HepG2 (cell line): ENCODE measurements around the gene AKIRIN1. TPM values are rescaled to one million over a fixed set of nuclear protein-coding genes. Genes with fewer than 3 reads are reported as not detected.
A peak's percentile ranks its signal among the peaks of the same experiment; 100 is the strongest.

Experiments
- ATAD3A ChIP-seq: sonication (generic); formaldehyde crosslinking; IDR thresholded peaks from 2 replicates; pipeline ENCODE4 v1.4.0; 2020; ENCODE audit warnings: missing genetic modification reagents
- CHD2 ChIP-seq: IDR thresholded peaks from 2 replicates; pipeline ENCODE4 v1.6.1; 2011; ENCODE audit warnings: low read depth, low read length, improper control_type of control experiment
- DMAP1 ChIP-seq: IDR thresholded peaks from 2 replicates; pipeline ENCODE4 v1.6.1; 2016
- GABPA ChIP-seq, 2 experiments: IDR thresholded peaks; 2 replicates each; pipeline ENCODE4 v1.6.1; 2011 to 2016; ENCODE audit warnings: low read depth in 2 of 2, low read length in 1 of 2, missing biosample characterization in 1 of 2, missing genetic modification characterization in 1 of 2
- HNRNPL ChIP-seq: fragments of 200-400 bp; formaldehyde crosslinking; IDR thresholded peaks from 2 replicates; pipeline ENCODE4 v1.6.1; 2017; ENCODE audit warnings: mild to moderate bottlenecking, low read depth, low read length
- KAT7 ChIP-seq: IDR thresholded peaks from 2 replicates; pipeline ENCODE4 v1.6.1; 2018; ENCODE audit warnings: borderline replicate concordance, missing compliant biosample characterization
- KLF9 ChIP-seq: IDR thresholded peaks from 2 replicates; pipeline ENCODE4 v1.6.1; 2016; ENCODE audit warnings: low read depth
- MED1 ChIP-seq: sonication (generic); formaldehyde crosslinking; IDR thresholded peaks from 2 replicates; pipeline ENCODE4 v1.4.0; 2020; ENCODE audit warnings: missing genetic modification reagents
- NFKBIZ ChIP-seq: IDR thresholded peaks from 2 replicates; pipeline ENCODE4 v1.6.1; 2018; ENCODE audit warnings: missing genetic modification reagents, missing compliant biosample characterization
- NFYC ChIP-seq: IDR thresholded peaks from 2 replicates; pipeline ENCODE4 v1.6.1; 2016; ENCODE audit warnings: missing genetic modification reagents, missing compliant biosample characterization
- RAD21 ChIP-seq: fragments of 450-650 bp; formaldehyde crosslinking; IDR thresholded peaks from 2 replicates; pipeline ENCODE4 v1.5.0; 2020; ENCODE audit warnings: mild to moderate bottlenecking
- TMF1 ChIP-seq: sonication (generic); formaldehyde crosslinking; IDR thresholded peaks from 2 replicates; pipeline ENCODE4 v1.8.1; 2022; ENCODE audit warnings: low read depth, missing genetic modification reagents
- ZBTB7B ChIP-seq: sonication (generic); formaldehyde crosslinking; IDR thresholded peaks from 2 replicates; pipeline ENCODE4 v1.4.0; 2020; ENCODE audit warnings: missing genetic modification reagents
- ZNF20 ChIP-seq: sonication (generic); formaldehyde crosslinking; IDR thresholded peaks from 2 replicates; pipeline ENCODE4 v1.4.0; 2020; ENCODE audit warnings: mild to moderate bottlenecking, moderate library complexity, missing genetic modification reagents
- ZNF235 ChIP-seq: sonication (generic); formaldehyde crosslinking; IDR thresholded peaks from 2 replicates; pipeline ENCODE4 v1.8.1; 2023; ENCODE audit warnings: mild to moderate bottlenecking, missing genetic modification reagents, borderline replicate concordance
- ZNF337 ChIP-seq: sonication (generic); formaldehyde crosslinking; IDR thresholded peaks from 2 replicates; pipeline ENCODE4 v1.5.1; 2020; ENCODE audit warnings: missing genetic modification reagents, low read depth, mild to moderate bottlenecking, borderline replicate concordance
- ZSCAN29 ChIP-seq: sonication (generic); formaldehyde crosslinking; conservative IDR thresholded peaks from 2 replicates; pipeline ENCODE4 v1.4.0; 2020; ENCODE audit warnings: mild to moderate bottlenecking, missing genetic modification reagents
- polyA plus RNA-seq, 8 experiments: library from polyadenylated mRNA; depleted of rRNA in 3 of 8; stranded (reverse) in 7 of 8; unstranded in 1 of 8; fragments of >200 nt; fragmentation: Illumina TruSeq in 4 of 8; extraction: Trizol in 4 of 8; gene quantifications; 2 replicates each; pipeline versions ENCODE4 v1.2.1 to v1.2.3, GENCODE V29; 2011 to 2016; ENCODE audit warnings: low read depth in 4 of 8, missing spikeins in 1 of 8, mixed read lengths in 1 of 8; ENCODE audit not compliant: insufficient read depth in 1 of 8
- total RNA-seq, 5 experiments: library from RNA; depleted of rRNA; stranded (reverse); fragments of >200 nt; fragmentation: Illumina TruSeq; extraction: Trizol; gene quantifications; 2 replicates each; pipeline ENCODE4 v1.2.3, GENCODE V29; 2016; ENCODE audit warnings: low read depth in 1 of 5
- TF ChIP-seq, protein P1 (sequence below): sonication (generic); formaldehyde crosslinking; IDR thresholded peaks from 2 replicates; pipeline ENCODE4 v1.4.0; 2020; ENCODE audit warnings: low read depth, mild to moderate bottlenecking, missing genetic modification reagents
- TF ChIP-seq, protein P2 (sequence below): sonication (generic); formaldehyde crosslinking; conservative IDR thresholded peaks from 2 replicates; pipeline ENCODE4 v1.4.0; 2020; ENCODE audit warnings: missing genetic modification reagents
- TF ChIP-seq, protein P3 (sequence below): sonication (generic); formaldehyde crosslinking; IDR thresholded peaks from 2 replicates; pipeline ENCODE4 v1.5.0; 2020; ENCODE audit warnings: mild to moderate bottlenecking, missing genetic modification reagents
- TF ChIP-seq, protein P4 (sequence below): sonication (generic); formaldehyde crosslinking; IDR thresholded peaks from 2 replicates; pipeline ENCODE4 v1.4.0; 2020; ENCODE audit warnings: mild to moderate bottlenecking, missing genetic modification reagents

Gene AKIRIN1
- total and polyA plus RNA-seq, 2 of the 13 experiments (the other 11 are each of a cell fraction or from before 2014, with no cell fraction given), result 123 to 157 TPM

DNA sequence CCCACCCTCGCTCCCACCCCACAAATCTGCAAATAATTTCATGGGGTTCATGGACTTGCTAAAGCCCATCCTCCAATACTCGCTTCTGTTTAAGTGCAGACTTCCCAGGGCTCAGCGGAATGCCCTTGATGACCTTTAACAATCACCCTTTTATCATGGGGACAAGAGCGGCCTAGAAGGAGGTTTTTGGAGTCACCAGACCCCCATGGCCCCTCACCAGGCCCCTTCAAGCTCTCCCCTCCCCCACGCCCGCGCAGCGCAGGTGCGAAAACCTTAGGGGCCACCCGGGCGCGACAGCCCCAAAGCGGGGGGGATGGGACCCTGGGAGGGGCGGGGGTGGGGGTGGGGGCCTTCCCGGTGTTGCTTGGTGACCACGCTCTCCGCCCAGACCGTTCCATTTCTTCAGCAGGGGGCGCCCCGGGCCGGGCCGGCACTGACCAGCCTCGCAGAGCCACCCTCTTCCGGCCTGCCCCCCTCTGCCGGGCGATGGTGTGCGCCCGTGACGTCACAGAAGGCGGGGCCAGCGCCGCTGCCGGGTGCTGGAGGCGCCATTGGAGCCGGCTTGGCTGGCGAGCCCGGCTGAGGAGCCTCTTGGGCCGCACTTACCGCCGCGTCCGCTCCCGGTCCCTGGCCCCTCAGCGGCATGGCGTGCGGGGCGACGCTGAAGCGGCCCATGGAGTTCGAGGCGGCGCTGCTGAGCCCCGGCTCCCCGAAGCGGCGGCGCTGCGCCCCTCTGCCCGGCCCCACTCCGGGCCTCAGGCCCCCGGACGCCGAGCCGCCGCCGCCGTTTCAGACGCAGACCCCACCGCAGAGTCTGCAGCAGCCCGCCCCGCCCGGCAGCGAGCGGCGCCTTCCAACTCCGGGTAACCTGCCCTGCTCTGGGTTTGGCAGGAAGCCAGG is at the start of gene AKIRIN1 (continued):
- TF ChIP-seq NFYC (CRISPR knock-in tag), result peak; percentile 40; the same call in 1 of the 2 replicates
- TF ChIP-seq ZNF337 (CRISPR knock-in tag), result no peak
- TF ChIP-seq, protein P1, sequence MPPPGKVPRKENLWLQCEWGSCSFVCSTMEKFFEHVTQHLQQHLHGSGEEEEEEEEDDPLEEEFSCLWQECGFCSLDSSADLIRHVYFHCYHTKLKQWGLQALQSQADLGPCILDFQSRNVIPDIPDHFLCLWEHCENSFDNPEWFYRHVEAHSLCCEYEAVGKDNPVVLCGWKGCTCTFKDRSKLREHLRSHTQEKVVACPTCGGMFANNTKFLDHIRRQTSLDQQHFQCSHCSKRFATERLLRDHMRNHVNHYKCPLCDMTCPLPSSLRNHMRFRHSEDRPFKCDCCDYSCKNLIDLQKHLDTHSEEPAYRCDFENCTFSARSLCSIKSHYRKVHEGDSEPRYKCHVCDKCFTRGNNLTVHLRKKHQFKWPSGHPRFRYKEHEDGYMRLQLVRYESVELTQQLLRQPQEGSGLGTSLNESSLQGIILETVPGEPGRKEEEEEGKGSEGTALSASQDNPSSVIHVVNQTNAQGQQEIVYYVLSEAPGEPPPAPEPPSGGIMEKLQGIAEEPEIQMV (CRISPR knock-in tag), result no peak
- TF ChIP-seq, protein P2, sequence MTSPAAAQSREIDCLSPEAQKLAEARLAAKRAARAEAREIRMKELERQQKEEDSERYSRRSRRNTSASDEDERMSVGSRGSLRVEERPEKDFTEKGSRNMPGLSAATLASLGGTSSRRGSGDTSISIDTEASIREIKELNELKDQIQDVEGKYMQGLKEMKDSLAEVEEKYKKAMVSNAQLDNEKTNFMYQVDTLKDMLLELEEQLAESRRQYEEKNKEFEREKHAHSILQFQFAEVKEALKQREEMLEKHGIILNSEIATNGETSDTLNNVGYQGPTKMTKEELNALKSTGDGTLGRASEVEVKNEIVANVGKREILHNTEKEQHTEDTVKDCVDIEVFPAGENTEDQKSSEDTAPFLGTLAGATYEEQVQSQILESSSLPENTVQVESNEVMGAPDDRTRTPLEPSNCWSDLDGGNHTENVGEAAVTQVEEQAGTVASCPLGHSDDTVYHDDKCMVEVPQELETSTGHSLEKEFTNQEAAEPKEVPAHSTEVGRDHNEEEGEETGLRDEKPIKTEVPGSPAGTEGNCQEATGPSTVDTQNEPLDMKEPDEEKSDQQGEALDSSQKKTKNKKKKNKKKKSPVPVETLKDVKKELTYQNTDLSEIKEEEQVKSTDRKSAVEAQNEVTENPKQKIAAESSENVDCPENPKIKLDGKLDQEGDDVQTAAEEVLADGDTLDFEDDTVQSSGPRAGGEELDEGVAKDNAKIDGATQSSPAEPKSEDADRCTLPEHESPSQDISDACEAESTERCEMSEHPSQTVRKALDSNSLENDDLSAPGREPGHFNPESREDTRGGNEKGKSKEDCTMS (CRISPR knock-in tag), result no peak
- no peak for TF ChIP-seq ZSCAN29
- TF ChIP-seq, protein P3, sequence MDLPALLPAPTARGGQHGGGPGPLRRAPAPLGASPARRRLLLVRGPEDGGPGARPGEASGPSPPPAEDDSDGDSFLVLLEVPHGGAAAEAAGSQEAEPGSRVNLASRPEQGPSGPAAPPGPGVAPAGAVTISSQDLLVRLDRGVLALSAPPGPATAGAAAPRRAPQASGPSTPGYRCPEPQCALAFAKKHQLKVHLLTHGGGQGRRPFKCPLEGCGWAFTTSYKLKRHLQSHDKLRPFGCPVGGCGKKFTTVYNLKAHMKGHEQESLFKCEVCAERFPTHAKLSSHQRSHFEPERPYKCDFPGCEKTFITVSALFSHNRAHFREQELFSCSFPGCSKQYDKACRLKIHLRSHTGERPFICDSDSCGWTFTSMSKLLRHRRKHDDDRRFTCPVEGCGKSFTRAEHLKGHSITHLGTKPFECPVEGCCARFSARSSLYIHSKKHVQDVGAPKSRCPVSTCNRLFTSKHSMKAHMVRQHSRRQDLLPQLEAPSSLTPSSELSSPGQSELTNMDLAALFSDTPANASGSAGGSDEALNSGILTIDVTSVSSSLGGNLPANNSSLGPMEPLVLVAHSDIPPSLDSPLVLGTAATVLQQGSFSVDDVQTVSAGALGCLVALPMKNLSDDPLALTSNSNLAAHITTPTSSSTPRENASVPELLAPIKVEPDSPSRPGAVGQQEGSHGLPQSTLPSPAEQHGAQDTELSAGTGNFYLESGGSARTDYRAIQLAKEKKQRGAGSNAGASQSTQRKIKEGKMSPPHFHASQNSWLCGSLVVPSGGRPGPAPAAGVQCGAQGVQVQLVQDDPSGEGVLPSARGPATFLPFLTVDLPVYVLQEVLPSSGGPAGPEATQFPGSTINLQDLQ (CRISPR knock-in tag), result peak; percentile 53; the same call in 1 of the 2 replicates
- TF ChIP-seq, protein P4, sequence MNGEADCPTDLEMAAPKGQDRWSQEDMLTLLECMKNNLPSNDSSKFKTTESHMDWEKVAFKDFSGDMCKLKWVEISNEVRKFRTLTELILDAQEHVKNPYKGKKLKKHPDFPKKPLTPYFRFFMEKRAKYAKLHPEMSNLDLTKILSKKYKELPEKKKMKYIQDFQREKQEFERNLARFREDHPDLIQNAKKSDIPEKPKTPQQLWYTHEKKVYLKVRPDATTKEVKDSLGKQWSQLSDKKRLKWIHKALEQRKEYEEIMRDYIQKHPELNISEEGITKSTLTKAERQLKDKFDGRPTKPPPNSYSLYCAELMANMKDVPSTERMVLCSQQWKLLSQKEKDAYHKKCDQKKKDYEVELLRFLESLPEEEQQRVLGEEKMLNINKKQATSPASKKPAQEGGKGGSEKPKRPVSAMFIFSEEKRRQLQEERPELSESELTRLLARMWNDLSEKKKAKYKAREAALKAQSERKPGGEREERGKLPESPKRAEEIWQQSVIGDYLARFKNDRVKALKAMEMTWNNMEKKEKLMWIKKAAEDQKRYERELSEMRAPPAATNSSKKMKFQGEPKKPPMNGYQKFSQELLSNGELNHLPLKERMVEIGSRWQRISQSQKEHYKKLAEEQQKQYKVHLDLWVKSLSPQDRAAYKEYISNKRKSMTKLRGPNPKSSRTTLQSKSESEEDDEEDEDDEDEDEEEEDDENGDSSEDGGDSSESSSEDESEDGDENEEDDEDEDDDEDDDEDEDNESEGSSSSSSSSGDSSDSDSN (CRISPR knock-in tag), result peak; percentile 66; the same call in 1 of the 2 replicates
- TF ChIP-seq ZNF235 (CRISPR knock-in tag), result no peak
- TF ChIP-seq ZNF20 (CRISPR knock-in tag), result no peak
- peak; percentile 83 for TF ChIP-seq TMF1 (CRISPR knock-in tag)
- TF ChIP-seq NFKBIZ, result no peak
- peak; percentile 80 for TF ChIP-seq RAD21
- peak; percentile 70 for TF ChIP-seq DMAP1 (CRISPR knock-in tag)
- peak; percentile 63; the same call in 1 of the 2 replicates for TF ChIP-seq ZBTB7B (CRISPR knock-in tag)
- TF ChIP-seq KAT7 (CRISPR knock-in tag), result no peak
- peak; percentile 47; the same call in 1 of the 2 replicates for TF ChIP-seq CHD2
- peak; percentile 7; the same call in 1 of the 2 replicates for TF ChIP-seq GABPA (IDR thresholded peaks at IDR 0.05; ENCODE audit: low read depth, low read length)
- TF ChIP-seq GABPA (CRISPR knock-in tag; IDR thresholded peaks at IDR 0.05; ENCODE audit: low read depth), result peak; percentile 36; the same call in 1 of the 2 replicates
- no peak for TF ChIP-seq HNRNPL
- peak; percentile 76 for TF ChIP-seq MED1 (CRISPR knock-in tag)
- TF ChIP-seq KLF9 (CRISPR knock-in tag), result no peak
- no peak for TF ChIP-seq ATAD3A (CRISPR knock-in tag)
